GM21526 (cell line): ENCODE measurements around the gene ABCF3.
A peak's percentile ranks its signal among the peaks of the same experiment; 100 is the strongest.
"Not testable (repeated sequence)": the region's sequence is repeated elsewhere in the genome, so short reads cannot be mapped to it uniquely, and the experiment has no call there.

Experiments
- ATAC-seq: cut with Tn5 transposase; IDR thresholded peaks from one replicate; pipeline ENCODE4 v1.9.1; 2021; ENCODE audit warnings: moderate library complexity; ENCODE audit not compliant: unreplicated experiment, low FRiP score

The ABCF3 gene

GRCh38 chr3:184186184-184186901 is at the start of gene ABCF3:
Gene ABCF3 (plus strand): TSS chr3:184186199. CDS start chr3:184186208, 9 bp downstream.
- ATAC-seq: peak; percentile 25

- no peak for ATAC-seq
Measured at GRCh38 chr3:184140436-184140835, 45.6 kb upstream of the ABCF3 start.

- no peak for ATAC-seq
Measured at GRCh38 chr3:184142199-184142598, 43.8 kb upstream of the ABCF3 start.

- no peak for ATAC-seq
Measured at GRCh38 chr3:184143327-184143726, 42.7 kb upstream of the ABCF3 start.

GRCh38 chr3:184144505-184144904 is 41.5 kb upstream of the ABCF3 start:
- ATAC-seq: no peak

GRCh38 chr3:184145111-184145524 is 40.9 kb upstream of the ABCF3 start:
- ATAC-seq: no peak

- no peak for ATAC-seq
Measured at GRCh38 chr3:184145751-184146270, 40.2 kb upstream of the ABCF3 start.

- ATAC-seq: no peak
Measured at GRCh38 chr3:184148076-184148475, 37.9 kb upstream of the ABCF3 start.

- ATAC-seq: no peak
Measured at GRCh38 chr3:184149123-184149522, 36.9 kb upstream of the ABCF3 start.

- ATAC-seq: not testable (repeated sequence)
Measured at GRCh38 chr3:184149770-184150169, 36.2 kb upstream of the ABCF3 start.

- no peak for ATAC-seq
Measured at GRCh38 chr3:184154885-184155643, 30.9 kb upstream of the ABCF3 start, which contains the start of gene DVL3. Gene DVL3 (plus strand): TSS chr3:184155377. CDS start chr3:184155636, 259 bp downstream.

- no peak for ATAC-seq
Measured at GRCh38 chr3:184155644-184156521, 30.1 kb upstream of the ABCF3 start.

- no peak for ATAC-seq
Measured at GRCh38 chr3:184156522-184156955, 29.5 kb upstream of the ABCF3 start.

GRCh38 chr3:184157206-184157605 is 28.8 kb upstream of the ABCF3 start:
- ATAC-seq: no peak

GRCh38 chr3:184158404-184158803 is 27.6 kb upstream of the ABCF3 start:
- no peak for ATAC-seq

- no peak for ATAC-seq
Measured at GRCh38 chr3:184160456-184160855, 25.5 kb upstream of the ABCF3 start.

GRCh38 chr3:184162571-184163070 is 23.4 kb upstream of the ABCF3 start:
- not testable (repeated sequence) for ATAC-seq

- no peak for ATAC-seq
Measured at GRCh38 chr3:184164648-184165330, 21.2 kb upstream of the ABCF3 start.

GRCh38 chr3:184165543-184165942 is 20.5 kb upstream of the ABCF3 start:
- ATAC-seq: no peak

- ATAC-seq: no peak
Measured at GRCh38 chr3:184166671-184167070, 19.3 kb upstream of the ABCF3 start.
